ENCODE data around the gene PRR15.
A peak's percentile ranks its signal among the peaks of the same experiment; 100 is the strongest.

The PRR15 gene

DNA sequence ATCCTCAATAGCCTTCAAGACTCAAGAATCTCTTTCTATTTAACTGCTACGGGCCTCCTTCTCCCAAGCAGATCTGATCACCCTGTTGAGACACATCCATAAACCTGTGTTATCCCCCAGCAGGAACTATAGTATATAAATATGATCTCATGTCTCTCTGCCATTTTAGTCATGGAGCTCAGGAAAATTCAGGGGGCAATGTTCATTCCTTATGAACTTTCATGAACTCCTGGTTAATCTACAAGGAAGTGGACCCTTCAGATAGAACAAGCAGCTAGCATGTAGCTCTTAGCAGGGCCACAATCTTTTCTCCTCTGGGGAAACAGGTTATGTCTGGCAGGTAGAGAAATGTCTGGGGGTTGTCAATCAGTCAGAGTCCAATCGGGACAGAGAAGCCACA is 8.9 kb downstream of the PRR15 start:
- no peak for DNase-seq

DNA sequence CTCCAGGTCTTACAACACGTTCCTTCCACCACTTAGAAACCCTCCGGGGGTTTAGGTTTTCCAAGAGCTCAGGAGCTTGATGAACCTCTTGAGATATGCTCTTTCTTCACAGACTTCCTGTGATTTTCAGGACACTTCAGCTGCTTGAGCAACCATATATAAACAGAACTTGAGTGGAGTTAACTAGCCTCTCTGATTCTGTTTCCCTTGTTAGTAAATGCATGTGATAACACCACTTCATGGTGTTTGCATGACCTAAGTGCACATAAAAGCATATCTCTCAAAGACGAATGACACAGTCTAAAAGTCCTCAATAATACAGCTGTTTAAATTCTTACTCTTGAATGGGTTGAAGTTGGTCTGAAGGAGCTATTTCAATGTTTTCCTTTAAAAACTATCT is 9.9 kb downstream of the PRR15 start:
- no peak for DNase-seq

DNA sequence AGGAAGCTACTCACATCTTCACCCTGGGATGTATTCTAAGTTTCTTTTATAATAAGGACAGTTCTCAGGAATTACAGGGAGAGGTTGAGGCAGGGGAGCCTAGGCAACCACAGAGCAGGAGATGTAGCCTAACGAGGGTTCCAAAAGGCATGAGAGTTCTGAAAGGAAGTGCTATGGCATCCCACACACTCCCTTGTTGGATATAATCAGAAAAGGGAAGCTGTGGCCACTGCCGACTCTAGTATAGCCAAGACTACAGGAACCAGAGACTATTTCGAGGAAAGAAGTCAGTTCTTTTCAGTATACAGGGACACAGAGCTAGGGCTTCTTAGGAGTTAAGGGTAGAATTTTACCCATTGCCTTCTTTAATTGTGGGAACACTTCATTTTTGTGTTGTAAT is 11.0 kb downstream of the PRR15 start:
- no peak for DNase-seq

DNA sequence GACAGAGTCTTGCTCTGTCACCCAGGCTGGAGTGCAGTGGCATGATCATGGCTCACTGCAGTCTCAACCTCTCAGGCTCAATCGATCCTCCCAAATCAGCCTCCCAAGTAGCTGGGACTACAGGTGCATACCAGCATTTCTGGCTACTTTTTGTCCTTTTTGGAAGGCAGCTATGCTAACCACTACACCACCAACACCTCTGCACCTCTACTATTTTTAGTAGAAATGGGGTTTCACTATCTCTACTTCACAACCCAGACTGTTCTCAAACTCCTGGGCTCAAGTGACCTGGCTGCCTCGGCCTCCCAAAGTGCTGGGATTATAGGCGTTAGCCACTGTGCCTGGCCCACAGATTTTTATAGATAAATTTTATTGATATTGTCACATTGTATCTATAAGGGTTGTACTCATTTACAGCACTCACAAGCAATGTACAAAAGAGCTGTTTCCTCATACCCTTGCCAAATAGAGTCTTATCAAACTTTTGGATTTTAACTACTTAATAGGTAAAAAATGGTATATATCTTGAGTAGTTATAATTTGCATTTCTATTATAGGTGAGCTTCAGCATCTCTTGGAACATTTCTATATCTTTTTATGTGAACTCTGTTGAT is 23.7 kb downstream of the PRR15 start:
- no peak for DNase-seq

DNA sequence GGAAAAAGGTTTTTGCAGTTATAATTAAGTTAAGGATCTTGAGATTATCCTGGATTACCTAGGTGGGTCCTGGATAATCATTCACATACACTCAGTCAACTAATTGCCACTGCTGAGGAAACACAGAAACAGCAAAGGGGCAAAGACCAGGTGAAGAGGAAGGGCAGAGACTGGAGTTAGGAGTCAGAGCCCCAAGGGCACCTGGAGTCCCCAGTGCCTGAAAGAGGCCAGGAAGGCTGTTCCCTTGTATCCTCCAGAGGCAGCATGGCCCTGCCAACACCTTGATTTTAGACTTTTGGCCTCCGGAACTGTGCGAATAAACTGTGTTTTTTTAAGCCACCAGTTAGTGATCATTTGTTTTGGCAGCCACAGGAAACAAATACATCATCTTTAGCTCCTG is 24.6 kb downstream of the PRR15 start:
- DNase-seq, result no peak

DNA sequence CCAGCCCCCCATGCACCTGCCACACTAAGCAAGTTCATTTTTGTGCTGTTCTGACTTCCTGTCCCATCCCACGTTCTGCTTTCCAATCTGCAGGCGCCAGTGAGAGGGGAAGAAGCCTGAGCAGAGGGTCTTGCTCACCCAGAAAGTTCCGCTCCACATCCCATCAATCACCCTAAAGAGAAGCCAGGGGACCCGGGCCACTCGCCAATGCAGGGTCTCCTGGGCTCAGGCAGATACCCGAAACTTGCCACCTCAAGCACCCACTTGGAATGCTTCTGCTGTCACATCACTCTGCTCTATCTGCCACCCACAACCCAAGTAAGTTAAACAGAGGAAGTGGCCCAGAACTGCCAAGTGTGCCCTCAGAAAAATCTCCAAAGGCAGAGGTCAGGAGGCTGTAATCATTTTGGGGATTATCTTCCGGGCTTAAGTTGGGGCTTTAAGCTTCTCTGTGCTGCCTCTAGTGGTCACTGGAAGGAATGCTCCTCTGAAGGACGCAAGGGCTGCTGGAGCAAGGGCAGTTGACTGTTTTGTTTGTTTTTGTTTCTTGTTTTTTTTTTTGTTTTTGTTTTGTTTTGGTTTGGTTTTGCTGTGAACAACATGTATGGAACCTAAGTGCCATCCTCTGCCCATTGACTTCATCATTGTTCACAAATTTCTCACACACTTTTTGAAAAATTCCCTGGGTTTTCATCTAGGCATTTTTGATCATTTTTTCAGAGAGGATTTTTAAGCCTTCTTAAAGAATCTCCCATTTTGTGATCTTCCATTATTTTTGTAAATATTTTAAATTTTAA is 25.5 kb downstream of the PRR15 start:
- peak; percentile 41 for DNase-seq

DNA sequence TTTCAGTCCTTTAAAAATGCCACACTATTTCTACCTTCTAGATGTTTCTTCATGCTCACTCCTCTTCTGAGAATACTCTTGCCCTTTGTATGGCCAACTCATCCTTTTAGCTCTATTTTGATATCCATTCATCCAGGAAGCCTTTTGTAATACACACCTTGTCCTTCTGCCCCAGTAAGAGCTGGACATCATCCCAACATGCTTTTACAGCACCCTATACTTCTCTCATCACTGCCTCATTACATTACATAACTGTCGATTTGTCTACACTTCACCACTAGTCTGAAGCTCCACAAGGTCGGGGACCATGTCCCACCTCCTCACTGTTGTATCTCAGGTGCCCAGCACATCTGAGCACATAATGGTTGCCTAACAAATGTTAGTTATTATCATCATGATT is 29.2 kb downstream of the PRR15 start:
- no peak for DNase-seq

DNA sequence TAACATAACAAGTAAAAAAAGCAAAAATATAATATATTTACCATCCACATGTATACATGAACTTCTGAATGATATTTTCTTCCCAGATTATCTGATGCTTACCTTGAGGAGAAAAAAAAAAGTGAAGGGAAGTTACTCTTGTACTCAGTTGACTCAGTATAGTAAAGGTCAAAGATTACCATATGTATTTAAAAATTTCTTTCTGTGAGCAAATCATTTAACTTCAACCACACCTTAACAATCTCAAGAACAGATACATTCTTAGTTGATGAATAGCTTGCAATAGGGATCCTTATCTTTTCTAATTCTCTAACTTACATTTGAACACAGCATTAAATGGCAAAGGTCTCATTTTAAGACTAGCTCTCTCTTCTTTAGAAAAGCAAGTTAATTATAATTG is 29.8 kb downstream of the PRR15 start:
- DNase-seq, result no peak

DNA sequence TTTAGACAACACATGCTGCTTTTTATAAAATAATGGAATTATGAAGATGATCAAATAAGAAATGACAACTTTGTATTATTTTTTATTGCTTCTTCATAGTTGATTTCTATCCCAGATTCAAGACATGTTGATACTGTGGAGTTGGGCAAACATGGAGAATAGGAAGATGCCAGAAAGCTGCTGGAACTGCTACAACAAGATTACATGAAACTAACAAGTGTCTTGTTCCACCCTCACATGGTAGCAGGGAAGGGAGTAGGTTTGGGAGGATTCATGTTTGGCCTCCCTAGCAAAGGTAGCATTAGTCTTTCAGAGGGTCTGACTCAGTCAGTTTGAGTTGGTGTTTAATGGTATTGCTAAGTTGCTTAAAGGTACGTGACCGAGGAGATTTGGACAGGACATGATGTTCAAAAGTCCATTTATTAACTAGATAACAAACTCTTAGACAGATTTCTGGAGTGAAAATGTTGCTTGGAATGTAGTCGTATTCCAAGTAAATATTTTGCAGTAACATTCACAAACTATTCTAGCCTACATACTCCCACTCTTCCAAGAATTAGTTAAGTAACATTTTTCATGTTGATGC is 33.1 kb downstream of the PRR15 start:
- DNase-seq, result no peak

DNA sequence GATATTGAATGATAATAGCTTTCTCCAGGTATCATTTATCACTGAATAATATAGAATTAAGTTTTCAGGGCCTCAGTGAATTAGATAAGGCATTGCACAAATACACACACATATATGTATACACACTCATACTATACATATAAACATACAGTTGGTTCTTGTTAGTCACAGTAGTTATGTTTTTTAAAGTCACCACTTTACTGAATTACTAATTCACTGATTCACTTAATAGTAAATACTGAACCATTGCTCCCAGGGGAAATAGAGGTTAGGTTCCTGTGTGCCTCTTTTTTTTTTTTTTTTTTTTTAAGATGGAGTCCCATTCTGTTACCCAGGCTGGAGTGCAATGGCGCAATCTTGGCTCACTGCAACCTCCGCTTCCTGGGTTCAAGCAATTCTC is 33.6 kb downstream of the PRR15 start:
- DNase-seq, result no peak

DNA sequence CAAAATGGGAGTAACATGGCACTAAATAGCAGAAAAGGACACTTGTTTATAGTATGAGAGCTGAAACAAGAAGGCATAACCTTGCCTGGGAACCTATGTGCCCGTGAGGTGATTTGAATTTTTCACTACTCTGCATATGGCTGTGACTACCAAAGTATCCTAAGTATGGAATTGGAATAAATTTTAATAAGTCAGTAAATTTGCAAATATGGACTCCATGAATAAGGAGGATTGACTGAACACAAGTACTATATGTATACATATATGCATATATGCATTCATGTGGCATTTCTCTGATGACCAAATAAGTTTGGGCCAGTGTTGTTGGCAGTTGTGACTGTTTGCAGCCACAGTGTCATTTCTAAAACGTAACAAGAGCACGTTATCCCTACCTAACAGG is 34.5 kb downstream of the PRR15 start:
- no peak for DNase-seq

DNA sequence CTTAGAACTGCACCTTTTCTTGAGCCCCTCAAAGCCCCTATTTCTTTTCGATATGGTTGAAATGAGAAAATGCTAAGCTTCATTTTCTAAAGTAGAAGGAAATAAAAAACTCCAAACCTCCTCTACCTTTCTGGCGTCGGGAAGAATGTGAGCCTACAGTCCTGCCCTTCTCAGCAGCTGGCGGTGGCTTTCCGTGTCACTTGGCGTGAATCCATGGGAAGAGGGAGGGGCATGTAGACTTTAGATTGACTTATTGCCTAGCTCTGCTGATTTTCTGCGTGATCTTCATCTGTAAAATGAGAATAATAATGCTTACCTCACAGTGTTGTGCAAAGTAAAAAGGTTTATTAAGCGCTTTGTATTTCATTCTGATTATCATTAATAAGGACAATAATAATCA is 35.0 kb downstream of the PRR15 start:
- no peak for DNase-seq

DNA sequence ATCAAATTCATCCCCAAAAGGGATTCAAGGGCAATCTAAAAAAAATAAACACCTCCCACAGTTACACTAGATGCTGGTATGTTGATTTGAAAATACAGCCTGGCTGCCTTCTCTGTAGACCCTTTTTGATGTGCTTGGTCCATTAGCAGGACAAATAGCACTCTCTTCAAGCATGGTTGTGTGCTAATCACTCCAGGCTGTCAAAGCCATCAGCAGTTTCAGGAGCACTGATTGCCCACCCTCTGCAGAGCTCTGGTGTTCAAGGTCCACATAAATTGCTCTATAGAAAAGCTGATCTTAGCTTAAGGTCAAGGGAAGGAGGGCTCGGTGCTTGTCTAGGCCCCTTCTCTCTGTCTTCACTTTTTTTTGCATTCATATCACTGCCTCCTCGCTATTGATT is 35.4 kb downstream of the PRR15 start:
- no peak for DNase-seq

DNA sequence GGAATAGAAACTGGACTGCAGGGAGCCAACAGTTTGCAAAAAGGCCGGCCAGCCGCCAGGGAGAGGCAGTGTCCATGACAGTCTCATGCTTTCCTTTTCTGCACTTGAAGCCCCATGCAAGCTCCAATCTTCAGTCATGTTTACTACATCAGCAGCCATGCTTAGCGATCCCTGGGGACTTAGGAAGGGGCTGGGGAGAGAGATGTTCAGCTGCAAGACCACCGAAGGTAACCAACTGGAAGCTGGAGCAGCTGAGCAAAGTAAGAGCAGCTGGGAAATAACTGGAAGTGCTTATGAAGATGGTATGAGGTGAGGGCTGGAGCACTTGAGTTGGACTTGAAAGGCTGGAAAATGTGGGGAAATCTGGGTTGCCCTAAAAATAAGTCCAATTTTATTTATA is 37.0 kb downstream of the PRR15 start:
- no peak for DNase-seq

DNA sequence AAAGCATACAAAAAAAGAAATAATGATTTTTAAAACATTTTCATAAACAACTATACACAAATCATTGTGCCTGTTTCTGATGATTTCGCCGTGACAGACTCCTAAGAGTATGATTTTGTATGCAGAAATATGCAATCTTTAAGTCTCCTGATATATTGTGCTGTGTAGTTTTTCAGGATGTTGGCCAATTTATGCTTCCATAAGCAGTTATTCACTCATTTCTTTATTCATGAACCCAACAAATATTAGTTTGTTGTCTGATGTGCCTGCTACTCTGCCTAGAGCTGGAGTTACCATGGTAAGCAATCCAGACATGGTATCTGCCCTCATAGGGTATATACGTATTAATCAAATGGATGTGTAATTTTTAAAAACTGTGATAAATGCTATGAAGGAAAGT is 40.4 kb downstream of the PRR15 start:
- no peak for DNase-seq

DNA sequence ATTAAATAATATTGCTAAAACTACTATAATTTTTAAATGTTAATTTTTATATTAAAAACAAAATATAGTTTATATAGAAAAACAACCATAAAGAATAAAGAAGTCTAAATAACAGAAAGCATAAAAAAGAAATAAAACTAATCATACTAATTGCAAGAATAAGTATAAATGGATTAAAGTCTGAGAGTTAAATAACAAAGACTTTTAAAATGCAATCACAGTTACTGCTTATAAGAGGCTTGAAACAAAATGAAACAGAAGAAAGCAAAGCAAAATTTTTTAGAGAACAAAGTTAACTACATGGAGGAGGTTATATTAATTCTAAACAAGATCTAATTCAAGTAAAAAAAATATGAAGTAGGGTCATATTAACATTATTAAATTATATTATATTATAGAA is 41.1 kb downstream of the PRR15 start:
- DNase-seq, result no peak

DNA sequence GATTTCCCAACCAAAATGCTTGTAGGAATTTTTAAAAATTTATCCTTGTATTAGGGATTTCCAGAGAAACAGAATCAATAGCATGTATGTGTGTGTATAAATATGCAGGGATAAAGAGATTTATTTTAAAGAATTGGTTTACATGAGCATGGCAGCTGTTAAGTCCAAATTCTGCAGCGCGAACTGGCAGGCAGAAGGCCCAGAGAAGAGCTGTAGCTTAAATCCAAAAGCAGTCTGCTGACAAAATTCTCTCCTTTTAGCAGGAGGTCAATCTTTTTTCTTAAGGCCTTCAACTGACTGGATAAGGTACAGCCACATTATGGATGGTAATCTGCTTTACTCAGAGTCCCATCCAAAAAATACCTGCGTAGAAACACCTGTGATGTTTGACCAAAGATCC is 42.0 kb downstream of the PRR15 start:
- DNase-seq, result no peak

DNA sequence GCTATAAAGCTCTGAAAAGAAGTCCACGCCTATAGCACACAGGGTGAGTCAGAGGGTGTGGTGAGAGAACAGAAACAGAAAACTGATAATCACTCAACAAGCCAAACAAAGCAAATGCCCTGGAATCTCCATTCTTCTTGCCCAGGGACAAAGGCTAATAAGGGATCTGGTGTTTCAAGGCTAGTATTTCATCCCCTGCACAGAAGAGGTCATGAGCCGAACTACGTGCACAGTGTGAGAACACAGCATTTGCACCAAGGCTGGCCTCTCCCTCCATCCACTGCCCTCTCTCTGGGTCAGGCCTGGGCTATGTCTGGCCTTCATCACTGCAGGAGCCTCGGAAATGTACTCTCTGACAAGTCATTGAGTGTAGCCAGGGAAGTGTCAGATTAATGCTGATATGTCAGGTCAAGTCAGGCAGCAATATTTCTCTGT is 42.7 kb downstream of the PRR15 start:
- DNase-seq, result no peak

DNA sequence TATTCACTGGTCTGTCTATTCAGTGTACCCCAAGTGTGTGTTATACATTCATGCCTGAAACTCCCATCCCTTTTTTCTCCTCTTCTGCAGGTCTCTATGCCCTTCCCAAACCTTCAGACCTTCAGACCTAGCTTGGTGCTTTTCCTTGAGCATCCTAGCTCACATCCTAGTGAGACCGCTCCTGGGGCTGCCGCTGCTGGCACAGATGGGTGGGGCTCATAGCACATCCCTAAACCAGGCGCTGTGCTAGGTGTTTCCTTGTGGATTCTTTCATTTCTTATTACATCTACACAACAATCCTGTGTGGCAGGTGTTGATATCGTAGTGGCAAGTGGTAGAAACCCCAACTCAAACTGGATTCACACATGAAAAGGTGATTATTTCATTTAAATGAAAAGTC is 43.2 kb downstream of the PRR15 start:
- DNase-seq, result no peak

DNA sequence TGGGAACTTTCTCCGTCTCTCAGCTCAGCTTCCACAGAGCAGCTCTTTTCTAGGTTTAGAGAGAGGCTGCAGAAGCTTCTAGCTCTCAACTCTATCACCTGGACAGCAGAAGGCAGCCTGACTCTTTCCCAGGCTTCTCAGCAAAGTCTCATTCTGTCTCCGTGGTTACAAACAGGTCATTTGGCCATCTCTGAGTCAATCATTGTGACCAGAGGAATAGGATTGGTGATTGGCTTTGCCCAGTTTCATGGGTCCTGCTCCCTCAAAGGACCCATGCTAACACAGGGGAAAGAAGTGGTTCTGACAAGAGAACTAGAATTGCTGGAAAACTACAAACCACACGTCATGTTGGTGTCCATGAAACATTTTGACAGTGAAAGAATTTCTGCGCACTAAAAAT is 43.6 kb downstream of the PRR15 start:
- no peak for DNase-seq

DNA sequence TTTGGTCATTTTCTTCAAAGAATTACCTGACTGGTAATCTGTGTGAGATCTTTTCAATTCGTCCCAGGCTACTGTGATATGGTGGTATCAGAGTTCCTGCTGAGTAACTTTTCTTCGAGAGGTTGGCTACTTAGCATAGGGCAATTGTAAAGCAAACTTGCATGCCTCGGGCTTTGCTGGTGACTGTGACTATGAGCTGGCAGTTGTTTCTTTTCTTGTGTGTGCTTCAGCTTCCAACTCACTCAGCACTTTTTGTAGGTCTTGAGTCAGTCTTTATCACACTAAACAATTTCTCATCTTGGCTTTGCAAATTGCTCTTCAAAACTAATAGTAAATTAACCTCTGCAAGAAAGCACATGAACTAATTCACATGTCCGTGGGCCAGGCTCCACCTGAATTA is 44.3 kb downstream of the PRR15 start:
- no peak for DNase-seq

DNA sequence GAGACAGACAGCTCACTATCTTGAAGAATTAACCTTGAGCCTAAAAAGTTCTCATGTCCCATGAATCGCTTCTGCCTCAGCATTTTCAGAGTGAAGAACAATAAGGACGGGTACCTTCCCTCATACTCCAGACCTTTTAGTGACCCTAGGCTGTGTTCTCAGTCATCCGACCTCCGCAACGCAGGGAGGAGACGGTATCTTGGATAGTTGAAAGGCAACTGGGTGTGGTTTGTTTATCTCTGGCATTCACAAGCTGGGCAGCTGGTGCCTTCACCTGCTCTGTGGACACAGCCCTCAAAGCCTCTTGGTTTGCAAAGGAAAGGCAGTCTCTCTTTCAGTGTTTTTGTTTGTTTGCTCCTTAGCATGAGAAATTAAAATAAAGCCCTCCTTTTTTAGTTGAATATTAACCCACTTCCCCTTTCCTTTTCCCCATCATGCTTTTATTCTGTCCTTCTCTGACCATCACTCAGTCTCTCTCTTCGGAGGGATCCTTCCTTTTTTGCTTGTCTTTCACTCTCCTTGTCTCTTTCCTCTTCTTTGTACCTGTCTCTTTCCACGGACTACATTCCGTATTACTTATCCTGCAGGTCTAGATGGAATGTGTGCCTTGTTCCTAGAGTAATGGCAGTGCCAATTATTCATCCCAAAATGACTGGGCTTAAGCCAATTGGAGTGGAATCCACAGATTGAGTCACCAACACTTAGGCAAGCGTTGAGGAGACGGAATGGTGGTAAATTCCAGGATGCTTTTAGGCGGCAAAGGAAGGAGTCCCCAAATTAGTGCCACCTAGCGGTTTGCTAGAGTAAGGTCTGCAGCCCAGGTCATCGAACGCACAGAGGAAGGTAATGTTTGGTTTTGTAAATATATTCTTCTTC is 45.8 kb downstream of the PRR15 start:
- no peak for DNase-seq

DNA sequence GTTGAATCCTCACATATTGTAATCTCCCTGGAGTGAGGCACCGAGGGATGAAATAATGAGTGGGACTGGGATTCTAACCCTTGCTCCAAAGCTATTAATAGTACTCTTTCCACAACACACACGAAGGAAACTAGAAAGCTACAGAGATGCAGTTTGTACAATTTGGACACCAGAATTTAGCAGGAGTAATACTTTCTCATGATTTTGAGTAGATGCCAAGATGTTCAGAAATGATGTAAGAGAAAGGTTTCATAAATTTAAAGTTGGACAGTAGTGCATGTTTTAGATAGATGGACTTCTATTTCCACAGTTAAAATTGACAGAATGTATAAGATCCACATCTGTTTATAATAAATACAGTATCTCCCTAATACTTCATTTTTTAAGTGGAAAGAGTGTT is 46.5 kb downstream of the PRR15 start:
- DNase-seq, result no peak
